Measurements from ENCODE around the gene NDUFA3. TPM values are rescaled to one million over a fixed set of nuclear protein-coding genes. Genes with fewer than 3 reads are reported as not detected.

The NDUFA3 gene
- total RNA-seq, 1 donor from 2014 or later: 493 TPM

GRCh38 chr19:54133957-54134590, 31.4 kb downstream of the NDUFA3 start:
- DNase-seq: no peak
- intact Hi-C loops (cut with DNase I): no loop called here
- ATAC-seq (ENCODE audit: poor library complexity): no peak

GRCh38 chr19:54136086-54136863, 33.6 kb downstream of the NDUFA3 start:
- intact Hi-C loops (cut with DNase I): no loop called here
- DNase-seq (no peak), ATAC-seq (ENCODE audit: poor library complexity) (no peak)

- DNase-seq (peak; percentile 99), ATAC-seq (ENCODE audit: poor library complexity) (peak; percentile 92)
- intact Hi-C loops (cut with DNase I): no loop called here
Measured at GRCh38 chr19:54136864-54137698, 34.4 kb downstream of the NDUFA3 start.

- DNase-seq: no peak
- intact Hi-C loops (cut with DNase I): no loop called here
- no peak for ATAC-seq (ENCODE audit: poor library complexity)
Measured at GRCh38 chr19:54137699-54138488, 35.2 kb downstream of the NDUFA3 start, which contains the start of gene CNOT3. TSS of gene CNOT3 (plus strand) at chr19:54137762. CDS start at chr19:54142979, 5,217 bp downstream.

GRCh38 chr19:54138489-54139256, 36.0 kb downstream of the NDUFA3 start:
- ATAC-seq (ENCODE audit: poor library complexity): no peak
- no peak for DNase-seq
- intact Hi-C loops (cut with DNase I): no loop called here

GRCh38 chr19:54141356-54141755, 38.7 kb downstream of the NDUFA3 start:
- intact Hi-C loops (cut with DNase I): no loop called here
- ATAC-seq (ENCODE audit: poor library complexity) (no peak), DNase-seq (no peak)

GRCh38 chr19:54142166-54142780, 39.6 kb downstream of the NDUFA3 start:
- intact Hi-C loops (cut with DNase I): no loop called here
- ATAC-seq (ENCODE audit: poor library complexity) (no peak), DNase-seq (no peak)

GRCh38 chr19:54145541-54146158, 43.0 kb downstream of the NDUFA3 start:
- ATAC-seq (ENCODE audit: poor library complexity) (no peak), DNase-seq (no peak)
- intact Hi-C loops (cut with DNase I): no loop called here

GRCh38 chr19:54147676-54148075, 45.0 kb downstream of the NDUFA3 start:
- DNase-seq (peak; percentile 80), ATAC-seq (ENCODE audit: poor library complexity) (peak; percentile 73)
- intact Hi-C loops (cut with DNase I): no loop called here

GRCh38 chr19:54148158-54148557, 45.5 kb downstream of the NDUFA3 start:
- intact Hi-C loops (cut with DNase I): no loop called here
- DNase-seq (no peak), ATAC-seq (ENCODE audit: poor library complexity) (no peak)

- DNase-seq (no peak), ATAC-seq (ENCODE audit: poor library complexity) (no peak)
- intact Hi-C loops (cut with DNase I): no loop called here
Measured at GRCh38 chr19:54149021-54149812, 46.6 kb downstream of the NDUFA3 start.

- no peak for ATAC-seq (ENCODE audit: poor library complexity)
- DNase-seq: no peak
- intact Hi-C loops (cut with DNase I): no loop called here
Measured at GRCh38 chr19:54151362-54152035, 48.8 kb downstream of the NDUFA3 start.

GRCh38 chr19:54152267-54152666, 49.6 kb downstream of the NDUFA3 start:
- intact Hi-C loops (cut with DNase I): no loop called here
- ATAC-seq (ENCODE audit: poor library complexity): no peak
- no peak for DNase-seq

- intact Hi-C loops (cut with DNase I): no loop called here
- peak; percentile 32 for ATAC-seq (ENCODE audit: poor library complexity)
- no peak for DNase-seq
Measured at GRCh38 chr19:54152878-54153524, 50.3 kb downstream of the NDUFA3 start.

GRCh38 chr19:54153731-54154326, 51.2 kb downstream of the NDUFA3 start:
- intact Hi-C loops (cut with DNase I): no loop called here
- DNase-seq: no peak
- ATAC-seq (ENCODE audit: poor library complexity): no peak

Measured in Right ventricle myocardium superior (tissue), 1 donor.